GM03348 (cell line): ENCODE results near the gene DEGS2.

Source experiments
- DNase-seq: peaks from one replicate; pipeline ENCODE4 v3.0.0; 2012; ENCODE audit warnings: low spot score

The DEGS2 gene

DNA sequence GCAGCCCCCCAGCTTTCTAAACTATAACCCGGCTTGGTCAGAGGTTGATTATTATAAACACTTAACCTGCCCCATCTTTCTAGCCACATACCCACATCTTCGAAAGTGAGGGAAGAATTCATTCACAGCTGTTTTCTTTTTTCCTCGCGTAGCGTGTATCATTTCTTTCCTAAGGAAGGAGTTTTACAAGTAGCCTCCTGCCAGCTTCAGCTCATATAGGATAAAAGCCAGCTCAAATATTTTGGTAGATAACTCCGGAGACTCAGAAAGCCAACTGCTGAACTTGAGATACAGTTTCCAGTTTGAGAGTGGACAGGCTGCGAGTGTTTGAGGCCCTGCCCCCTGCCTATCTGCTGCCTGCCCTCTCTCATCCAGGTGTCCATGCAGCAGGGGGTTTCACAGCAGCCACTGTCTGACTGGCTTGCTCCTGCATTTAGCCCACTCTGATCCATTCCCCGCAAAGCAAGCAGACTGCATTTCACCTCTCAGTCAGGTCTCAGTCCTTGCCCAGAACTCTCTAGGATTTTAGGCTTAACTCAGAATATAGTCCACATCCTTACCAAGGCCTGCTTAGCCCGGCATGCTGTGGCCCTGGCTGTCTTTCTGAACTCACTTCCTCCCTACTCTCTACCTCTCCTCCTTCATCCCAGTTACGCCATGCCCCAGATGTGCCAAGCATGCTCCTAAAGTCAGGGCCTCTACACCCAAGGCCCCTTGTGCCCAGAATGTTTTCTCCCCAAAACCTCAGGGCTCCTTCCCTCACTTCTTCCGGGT lies 47.3 kb downstream of the DEGS2 start:
- DNase-seq, result no peak

DNA sequence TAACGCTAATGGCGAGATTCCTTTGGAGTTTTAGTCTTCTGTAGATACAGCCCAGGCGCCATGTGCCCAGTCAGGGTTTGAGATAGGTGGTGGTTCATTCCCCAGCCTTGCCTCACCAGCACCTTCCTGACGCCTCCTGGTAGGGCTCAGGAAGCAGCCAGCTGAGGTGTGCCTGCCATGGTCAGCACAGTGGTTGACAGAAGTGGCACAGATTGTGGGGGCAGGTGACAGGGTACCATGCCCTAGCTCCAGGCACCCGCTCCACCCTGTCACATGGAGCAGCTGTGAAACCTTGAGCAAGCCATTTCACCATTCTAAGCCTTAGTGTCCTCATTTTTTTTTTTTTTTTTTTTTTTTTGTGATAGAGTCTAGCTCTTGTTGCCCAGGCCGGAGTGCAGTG lies 48.6 kb downstream of the DEGS2 start:
- no peak for DNase-seq

DNA sequence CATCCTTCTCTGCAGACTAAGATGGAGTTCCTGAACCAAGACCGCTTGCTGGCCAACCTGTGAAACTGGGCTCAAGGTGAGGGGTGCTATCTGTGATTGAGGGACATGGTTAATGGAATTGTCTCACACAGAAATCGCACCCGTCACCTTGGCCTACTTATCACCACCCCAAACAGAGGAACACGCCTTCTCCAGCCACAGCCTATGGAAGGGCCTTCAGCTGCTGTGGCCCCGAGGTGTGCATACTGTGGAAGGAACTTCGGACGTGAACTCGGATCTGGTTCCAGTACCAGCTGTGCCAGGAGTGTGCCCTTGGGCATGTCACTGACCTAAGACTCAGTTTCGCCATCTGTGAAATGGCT lies 49.9 kb downstream of the DEGS2 start:
- no peak for DNase-seq

DNA sequence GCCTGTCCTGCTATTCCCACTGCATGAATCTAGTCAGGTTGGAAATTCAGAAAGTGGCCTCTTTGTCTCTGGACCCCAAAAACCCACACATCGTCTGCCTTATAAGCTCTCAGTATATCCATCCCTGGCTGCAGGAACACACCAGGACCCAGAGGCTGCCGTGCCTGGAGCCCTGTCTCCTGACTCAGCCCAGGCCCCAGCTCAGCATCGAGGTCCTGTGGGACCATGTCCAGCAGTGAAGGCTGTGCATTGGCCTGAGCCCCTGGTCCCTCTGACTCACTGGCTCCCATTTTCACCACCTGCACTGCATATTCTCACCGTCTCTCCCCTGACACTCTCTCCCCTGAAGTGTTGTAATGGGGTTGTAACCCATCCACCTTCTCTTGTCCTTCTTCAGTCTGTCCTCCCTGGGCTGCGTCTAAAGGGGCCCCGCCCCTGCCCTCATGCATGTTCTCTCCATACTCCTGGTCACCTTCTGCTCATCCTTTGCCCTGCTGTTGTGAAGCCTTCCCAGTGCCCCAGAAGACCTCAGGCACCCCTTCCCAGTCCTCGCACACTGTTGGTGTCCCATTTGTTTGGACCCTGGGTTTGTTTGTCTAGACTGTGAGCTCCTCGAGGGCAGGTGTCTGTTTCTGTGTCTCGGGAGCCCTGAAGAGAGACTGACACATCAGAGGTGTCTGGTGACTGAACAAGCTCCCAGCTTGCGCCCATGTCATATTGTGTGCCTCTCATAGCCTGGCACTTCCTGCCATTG lies 50.4 kb downstream of the DEGS2 start:
- peak; percentile 40 for DNase-seq

DNA sequence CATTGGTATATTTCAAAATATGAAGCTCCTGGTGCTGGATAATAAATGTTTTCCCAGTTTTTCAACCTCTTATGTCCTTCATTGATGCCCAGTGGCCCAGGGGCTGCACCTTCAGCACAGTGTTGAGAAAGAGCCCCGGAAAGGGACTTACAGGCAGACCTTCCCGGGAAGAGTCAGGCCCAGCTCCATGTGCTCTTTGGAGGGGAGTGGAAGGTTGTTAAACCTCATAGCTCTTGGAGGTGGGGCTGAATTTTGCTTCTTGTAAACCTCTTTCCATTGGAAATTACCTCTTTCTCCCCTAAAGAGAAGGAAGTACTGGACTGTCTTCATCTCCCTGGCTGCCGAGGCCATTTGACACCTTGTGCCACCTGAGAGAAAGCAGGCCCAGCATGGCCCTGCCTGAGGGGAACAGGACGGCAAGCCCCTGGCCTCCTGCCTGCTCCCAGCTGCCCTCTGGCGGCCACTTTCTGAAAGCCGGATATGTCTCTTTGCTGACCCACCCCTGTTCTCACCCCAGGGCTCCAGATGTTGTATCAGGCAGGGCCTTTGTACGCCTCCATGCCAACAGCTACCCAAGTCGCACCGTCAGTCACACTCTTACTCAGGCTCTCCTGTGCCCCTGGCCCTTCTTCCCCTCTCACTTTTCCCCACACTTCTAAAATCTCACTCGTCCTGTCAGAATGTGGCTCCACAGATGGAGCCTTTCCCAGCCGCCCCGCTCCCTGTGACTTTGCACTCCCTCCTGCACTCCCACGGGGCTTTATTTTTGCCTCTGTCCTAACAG lies 51.2 kb downstream of the DEGS2 start:
- peak; percentile 92 for DNase-seq

DNA sequence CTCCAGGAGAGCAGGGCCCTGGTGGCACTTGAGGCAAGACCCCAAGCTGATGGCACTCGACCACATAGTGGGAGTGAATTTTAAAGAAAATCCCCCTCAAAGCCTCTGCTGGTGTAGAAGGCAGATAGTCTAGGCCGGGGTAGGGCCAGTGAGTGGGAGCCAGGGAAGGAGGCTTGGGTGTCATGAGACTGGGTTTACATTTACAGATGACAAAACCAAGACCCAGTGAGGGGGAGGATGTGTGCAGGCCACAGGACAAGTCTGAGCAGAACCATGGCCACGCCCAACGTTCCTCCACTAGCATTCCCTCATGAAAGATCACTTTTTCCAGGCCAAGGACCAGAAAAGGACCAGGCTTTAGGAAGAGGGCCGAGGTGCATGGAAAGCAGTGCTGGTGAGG lies 52.2 kb downstream of the DEGS2 start:
- no peak for DNase-seq

DNA sequence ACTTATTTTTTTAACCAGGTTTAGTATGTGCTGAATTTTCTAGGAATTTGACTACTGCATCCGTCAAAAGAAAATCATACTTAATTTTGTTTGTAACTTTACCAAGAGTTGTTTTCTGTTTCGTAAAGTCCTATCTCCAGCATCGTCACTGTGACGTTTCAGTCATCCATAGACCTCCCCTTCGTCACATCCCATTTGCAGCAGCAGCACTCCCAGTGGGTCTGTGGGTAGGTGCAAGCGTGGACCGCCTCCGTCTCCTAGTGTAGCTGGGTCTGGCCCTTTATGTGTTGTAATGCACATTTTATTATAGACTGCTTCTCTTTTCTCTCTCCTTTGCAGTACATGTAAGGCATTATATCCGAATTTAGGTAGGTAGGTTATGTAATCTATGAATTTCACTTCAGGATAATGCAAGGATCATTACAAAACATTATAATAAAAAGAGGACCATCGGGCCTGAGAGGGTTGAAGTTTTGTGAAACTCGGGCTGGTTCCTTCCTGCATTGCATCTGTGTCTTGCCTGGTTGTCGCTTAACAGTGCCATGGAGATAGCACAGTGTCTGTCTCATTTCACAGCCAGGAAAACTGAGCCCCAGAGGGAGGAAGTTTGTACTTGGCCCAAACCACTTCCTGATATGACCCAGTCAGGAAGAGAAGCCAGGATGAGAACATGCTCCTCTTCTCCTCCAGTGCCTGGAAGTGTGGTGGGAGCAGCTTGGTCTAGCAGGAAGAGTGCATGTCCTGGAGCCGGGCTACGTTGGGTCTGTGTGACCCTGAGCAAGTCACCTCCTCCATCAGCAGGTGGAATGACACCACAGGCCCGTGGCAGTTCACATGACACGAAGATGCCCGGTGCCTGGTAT lies 53.0 kb downstream of the DEGS2 start:
- no peak for DNase-seq

DNA sequence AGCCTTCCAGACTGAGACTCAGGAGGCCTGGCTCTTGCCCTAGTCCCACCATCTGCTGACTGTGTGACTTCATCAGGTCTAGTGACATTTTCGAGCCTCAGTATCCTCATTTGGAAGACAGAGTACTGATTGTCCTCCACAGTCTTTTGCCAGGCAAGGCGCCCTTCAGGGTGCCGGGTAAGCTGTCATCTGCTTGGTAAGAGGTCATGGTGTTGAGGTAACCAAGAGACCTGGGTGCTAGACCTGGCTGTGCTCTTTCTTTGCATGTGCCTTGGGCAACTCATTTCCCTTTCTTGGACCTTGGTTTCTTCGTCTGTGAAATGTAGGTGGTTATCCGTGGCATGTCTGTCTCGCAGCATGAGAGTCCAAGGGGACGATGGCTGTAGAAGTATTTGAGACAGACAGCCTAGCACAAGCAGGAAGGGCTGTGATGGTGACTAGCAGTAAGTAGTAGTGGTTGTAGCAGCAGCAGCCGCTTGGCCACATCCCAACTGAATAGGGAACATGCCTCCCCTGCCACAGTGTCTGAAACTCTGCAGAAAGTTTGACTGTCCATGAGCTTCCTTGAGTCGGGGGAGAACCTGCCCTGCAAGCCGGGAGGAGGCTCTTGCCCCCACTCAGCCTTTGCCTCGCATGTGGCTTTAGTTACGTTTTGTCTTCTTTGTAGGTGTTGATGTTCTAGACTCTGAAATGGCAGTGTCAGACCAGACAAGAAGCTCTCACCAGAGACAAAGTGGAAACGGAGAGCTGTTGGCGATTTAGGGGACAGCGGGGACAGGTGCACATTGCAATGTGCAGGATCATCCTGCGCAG lies 53.9 kb downstream of the DEGS2 start:
- DNase-seq, result no peak

DNA sequence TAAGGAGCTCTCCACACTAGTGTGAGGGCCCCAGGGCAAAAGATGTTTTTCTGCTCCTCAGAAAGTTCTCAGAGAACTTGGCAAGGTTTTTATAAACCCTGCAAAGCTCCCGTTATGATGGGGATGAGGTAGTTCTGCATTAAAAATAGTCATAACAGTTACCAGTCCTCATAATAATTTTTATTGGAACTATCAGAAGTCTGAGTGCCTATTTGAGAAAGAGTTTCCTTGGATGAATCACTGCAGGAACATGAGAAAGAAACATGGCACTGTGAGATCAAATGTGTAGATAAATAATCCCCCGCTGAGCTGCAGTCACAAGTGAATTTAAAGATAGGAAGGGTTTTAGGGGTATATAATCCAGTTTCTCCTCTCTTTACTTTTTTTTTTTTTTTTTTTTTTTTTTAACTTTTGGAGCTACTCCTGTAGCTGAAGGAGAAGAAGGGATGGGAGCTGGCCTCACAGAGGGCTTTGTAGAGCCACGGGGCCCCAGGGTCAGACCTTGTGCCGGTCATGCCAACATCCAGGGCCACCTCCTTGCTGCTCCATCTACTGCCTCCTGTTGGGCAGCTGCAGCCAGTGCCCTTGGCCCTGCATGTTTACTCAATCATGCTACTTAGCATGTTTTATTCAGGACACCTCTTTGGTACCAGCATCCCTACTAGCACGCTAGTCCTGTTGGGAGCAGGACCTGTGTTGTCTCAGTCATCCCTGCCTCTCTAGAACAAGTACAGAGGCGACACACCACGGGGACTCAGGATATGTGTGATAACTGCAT lies 54.7 kb downstream of the DEGS2 start:
- DNase-seq, result no peak

DNA sequence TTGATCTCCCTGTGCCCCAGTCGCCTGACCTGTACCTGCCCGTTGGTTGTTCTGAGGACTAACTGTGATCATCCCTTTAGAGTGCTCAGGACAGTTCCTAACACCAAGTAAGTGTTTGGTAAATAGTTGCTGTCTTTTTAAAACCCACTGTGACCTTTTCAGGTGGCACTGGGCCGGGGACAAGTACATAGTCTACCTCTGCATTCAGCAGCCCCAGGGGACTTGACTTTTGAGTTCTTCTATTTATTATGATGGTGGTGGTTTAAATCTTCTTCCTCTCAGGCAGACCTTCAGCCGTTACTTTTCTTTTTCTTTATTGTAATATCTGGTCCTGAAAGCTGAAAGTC lies 55.5 kb downstream of the DEGS2 start:
- no peak for DNase-seq

DNA sequence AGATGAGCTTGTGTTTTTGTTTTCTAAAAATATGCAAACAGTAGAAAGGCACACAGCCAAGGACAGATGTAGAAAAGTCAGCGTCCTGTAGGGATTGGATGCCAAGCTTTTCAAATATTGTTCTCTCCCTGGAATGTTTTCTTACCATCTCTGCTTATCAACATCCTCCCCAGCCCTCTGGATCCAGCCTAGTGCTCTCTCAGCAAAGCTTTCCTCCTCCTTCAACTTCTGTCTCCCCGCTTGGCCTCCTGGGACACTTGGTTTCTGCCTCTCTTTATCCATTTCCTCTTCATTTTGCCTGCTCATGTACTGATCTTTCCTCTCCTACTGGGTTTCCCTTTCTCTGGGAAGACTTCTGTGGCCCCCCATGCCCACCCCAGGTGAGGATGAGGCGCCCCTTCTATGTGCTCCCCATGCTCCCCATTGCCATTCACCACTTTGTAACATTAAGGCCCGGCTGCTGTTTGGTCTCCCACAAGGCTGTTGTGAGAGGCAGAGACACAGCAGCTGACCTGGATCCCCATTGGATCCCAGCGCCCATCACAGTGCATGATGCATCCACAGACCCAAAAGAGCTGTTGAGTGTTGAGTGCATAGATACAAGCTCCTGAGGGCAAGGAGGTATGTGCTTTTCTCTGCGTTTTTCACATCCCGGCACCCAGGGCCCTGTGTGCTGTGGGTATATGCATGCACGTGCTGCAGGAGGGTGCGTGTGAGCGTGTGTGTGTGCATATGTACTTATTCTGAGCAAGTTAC lies 56.0 kb downstream of the DEGS2 start:
- no peak for DNase-seq

DNA sequence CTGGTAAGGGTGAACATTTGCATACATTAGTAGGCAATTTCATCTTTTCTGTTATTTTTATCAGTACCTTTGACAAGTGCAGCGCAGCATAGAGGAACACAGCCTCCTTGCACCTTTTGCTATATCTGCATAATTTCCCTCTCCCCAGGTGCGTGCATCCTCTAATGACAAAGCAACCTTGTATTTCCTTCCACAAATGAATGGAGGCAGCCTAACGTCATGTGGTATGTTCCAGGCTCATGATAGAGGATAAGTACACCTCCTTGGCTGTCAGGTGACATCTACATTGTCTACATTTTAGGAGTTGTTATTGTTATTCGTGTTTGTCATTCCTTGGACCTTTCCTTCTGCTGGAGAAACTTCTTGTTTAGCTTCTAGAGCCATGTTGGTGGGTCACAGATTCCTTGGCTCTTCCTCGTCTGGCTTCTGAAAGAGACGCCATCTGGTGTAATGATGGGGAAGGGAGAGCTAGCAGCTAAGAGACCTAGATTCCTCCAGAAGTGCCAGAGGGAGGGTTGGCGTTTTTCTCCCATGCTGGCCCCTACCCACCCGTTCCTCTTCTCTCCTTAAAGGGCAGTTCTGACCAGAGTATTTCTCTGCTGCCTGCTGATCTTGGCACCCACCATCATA lies 57.2 kb downstream of the DEGS2 start:
- DNase-seq, result no peak

DNA sequence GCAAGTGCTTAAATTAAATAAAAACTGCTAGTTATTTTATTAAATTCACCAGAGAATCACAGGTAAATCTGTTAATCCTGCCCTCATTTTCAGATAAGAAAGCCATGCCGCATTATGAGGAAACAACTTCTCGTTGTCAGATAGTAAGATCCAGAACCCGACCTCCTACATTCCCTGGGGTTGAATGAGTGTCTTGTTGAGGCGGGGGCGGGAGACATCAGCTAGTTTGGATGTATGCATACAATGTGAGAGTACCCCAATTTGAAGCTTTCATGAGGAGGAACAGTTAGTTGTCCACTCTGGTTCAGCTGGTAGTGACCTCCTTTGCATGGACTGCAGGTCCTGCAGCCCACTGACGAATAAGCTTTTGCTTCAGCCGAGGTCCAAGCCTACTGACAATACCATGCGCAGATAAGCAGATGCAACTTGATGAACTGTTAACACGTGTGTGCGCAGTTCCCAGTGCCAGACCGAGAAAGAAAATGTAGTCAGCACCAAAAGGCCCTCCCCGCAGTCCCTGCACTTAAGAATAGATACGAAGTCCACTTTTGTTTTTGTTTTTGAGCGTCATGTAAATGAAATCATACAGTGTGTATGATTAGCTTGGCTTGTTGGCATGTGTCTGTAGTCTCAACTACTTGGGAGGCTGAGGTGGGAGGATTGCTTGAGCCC lies 59.3 kb downstream of the DEGS2 start:
- DNase-seq, result no peak

DNA sequence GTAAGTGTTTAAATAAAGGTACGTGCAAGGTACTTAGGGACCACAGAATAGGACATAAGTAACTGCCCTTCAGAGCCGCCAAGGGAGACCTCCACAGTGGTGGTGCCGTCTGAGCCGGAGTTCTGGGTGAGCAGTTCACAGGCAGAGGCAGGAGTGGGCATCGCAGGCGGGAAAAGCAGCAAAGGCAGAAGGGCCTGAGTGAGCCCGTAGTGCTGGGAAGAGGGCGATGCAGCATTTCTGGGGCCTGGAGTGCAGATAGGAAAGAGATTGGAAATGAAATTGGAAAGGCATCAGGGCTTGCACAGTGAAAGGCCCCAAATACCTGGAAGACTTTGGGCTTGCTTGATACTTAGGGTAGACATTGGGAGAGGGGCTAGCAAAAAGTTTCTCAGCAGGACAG lies 61.3 kb downstream of the DEGS2 start:
- DNase-seq, result no peak

DNA sequence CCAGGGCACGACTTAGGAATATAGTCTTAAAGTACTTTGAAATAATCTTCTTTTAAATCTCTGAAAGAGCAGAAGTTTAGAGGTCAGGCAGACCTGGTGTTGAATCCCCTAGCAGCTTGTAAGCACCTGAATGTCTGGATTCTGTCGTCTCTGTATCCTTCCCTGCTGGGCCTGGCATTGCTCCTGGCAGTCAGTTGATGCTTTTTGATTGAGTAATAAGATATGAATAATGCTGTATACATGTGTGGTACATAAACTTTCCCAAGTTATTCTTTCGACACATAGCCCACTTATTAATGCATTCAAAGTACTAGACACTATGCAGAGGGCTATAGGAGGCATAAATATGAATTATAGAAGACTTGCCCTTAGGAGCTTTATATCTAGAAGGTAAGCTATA lies 62.8 kb downstream of the DEGS2 start:
- DNase-seq, result peak; percentile 59
